AG09309 (cell line): ENCODE data around the gene GID4.

ENCODE experiments used
- DNase-seq: peaks from one replicate; pipeline ENCODE4 v3.0.0-alpha.2; 2010; ENCODE audit warnings: low read depth
- H3K4me3 ChIP-seq: 2 replicates; pipeline ENCODE4 v1.5.1; 2011; ENCODE audit warnings: mild to moderate bottlenecking, low read depth, low read length, moderate library complexity; ENCODE audit not compliant: control insufficient read depth
- TF ChIP-seq, protein P1 (sequence below): IDR thresholded peaks from 2 replicates; pipeline ENCODE4 v1.5.1; 2011; ENCODE audit warnings: mild to moderate bottlenecking, low read depth, low read length, inconsistent platforms; ENCODE audit not compliant: insufficient read depth, control insufficient read depth; ENCODE audit errors: missing control alignments

Gene GID4

GRCh38 chr17:18074566-18075272, 35.5 kb downstream of the GID4 start:
- no peak for DNase-seq
- no peak overlapping the region for H3K4me3 ChIP-seq
- TF ChIP-seq, protein P1, sequence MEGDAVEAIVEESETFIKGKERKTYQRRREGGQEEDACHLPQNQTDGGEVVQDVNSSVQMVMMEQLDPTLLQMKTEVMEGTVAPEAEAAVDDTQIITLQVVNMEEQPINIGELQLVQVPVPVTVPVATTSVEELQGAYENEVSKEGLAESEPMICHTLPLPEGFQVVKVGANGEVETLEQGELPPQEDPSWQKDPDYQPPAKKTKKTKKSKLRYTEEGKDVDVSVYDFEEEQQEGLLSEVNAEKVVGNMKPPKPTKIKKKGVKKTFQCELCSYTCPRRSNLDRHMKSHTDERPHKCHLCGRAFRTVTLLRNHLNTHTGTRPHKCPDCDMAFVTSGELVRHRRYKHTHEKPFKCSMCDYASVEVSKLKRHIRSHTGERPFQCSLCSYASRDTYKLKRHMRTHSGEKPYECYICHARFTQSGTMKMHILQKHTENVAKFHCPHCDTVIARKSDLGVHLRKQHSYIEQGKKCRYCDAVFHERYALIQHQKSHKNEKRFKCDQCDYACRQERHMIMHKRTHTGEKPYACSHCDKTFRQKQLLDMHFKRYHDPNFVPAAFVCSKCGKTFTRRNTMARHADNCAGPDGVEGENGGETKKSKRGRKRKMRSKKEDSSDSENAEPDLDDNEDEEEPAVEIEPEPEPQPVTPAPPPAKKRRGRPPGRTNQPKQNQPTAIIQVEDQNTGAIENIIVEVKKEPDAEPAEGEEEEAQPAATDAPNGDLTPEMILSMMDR, result no peak

DNA sequence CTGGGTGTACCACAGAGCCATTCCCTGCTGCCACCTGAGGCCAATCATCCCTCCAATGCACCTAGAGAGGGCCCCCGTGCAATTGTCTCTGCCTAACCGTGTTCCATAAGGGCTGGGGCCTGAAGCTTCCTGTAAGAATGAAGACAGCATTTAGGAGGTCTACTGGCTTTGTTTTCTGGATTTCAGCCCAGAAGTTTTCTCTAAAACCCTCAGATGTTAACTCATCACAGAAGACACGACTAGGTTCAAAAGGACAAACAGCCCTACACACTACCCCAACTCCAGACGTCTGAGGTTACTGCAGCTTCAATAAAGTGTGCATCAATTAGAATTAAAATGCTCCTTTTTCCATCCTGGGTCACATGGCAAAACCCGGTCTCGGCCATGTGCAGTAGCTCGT, 37.7 kb downstream of the GID4 start:
- H3K4me3 ChIP-seq, result no peak overlapping the region
- TF ChIP-seq, protein P1, result no peak
- no peak for DNase-seq

GRCh38 chr17:18079543-18079942, 40.3 kb downstream of the GID4 start:
- H3K4me3 ChIP-seq, result no peak overlapping the region
- TF ChIP-seq, protein P1, result no peak
- no peak for DNase-seq

DNA sequence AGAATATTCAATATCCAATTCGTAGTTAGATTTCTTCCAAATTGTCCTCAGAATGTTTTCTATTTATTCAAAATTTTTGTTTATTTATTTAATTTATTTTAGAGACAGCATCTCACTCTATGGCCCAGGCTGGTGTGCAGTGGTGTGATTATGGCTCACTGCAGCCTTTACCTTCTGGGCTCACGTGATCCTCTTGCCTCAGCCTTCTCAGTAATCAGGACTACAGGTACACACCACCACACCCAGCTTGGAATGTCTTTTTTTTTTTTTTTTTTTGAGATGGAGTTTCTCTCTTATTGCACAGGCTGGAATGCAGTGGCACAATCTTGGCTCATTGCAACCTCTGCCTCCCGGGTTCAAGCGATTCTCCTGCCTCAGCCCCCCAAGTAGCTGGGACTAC, 45.0 kb downstream of the GID4 start:
- H3K4me3 ChIP-seq, result no peak overlapping the region
- no peak for DNase-seq
- TF ChIP-seq, protein P1, result no peak

DNA sequence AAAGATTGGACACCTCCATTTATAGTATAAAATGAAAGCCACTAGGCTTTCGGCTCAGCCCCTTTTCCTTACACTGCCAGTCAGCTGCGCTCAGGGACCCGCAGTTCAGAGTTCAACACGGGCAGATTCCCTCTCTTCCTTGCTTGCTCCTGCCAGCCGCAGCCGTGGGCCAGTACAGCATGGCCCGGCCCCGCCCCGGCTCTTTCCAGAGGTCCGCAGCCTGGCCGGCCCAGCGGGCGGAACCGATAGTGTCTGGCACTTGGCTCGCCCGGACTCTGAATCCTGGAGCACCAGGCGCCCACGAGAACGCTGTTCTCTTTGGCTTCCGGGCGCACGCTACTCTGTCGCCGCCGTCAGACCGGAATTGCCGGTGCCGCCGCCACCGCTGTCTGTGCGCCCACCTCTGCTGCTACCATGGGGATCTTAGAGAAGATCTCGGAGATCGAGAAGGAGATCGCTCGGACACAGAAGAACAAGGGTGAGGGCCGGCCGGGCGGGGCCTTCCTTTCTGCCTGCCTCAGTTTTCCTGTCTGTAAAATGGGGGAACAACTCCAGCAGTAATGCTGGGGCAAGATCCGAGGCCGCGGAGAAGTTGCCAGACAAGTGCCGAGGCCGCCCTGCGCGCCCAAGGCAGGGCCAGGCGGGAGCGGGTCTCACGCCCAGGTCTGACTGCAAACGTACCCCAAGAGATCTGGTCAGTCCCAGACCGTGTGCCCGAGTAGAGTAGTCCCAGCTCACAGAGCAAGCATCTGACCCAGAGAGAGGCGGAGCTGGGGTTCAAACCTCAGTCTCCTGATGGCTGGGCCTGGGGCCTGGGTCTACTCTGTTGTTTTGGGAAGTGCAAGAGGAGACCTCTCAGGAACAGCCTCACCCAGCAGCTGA, 48.6 kb downstream of the GID4 start, which contains the start of gene DRG2:
Gene DRG2, plus strand, starts transcription at position 339 of the 882 bp plus-strand sequence. Its CDS starts 76 bp downstream, at position 415.
- DNase-seq, result peak; percentile 59
- H3K4me3 ChIP-seq, result peak within 1 kb of the TSS; percentile 82
- TF ChIP-seq, protein P1, result no peak

DNA sequence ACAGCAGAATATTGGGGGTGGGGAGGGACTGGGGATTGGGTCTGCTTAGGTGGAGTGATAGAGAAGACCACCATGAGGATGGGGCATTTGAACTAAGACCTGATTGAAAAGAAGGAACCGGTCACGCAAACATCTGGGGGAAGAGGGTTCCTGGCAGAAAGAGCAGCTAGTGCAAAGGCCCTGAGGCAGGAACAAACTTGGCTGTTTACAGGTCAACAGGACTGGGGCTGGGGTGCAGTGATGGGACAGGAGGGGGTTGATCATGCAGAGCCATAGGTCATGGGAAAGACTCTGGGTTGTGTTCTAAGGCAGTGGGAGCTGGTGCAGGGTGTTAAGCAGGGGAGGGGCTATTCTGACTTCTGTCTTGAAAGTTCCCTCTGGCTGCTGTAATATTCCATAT, 50.4 kb downstream of the GID4 start:
- DNase-seq, result no peak
- no peak overlapping the region for H3K4me3 ChIP-seq
- TF ChIP-seq, protein P1, result no peak
